Left ventricle myocardium inferior (tissue), 1 donor: Measurements from ENCODE around the gene SLIT1. TPM values are rescaled to one million over a fixed set of nuclear protein-coding genes. Genes with fewer than 3 reads are reported as not detected.

ENCODE experiments used
- DNase-seq: peaks from one replicate; pipeline ENCODE4 v3.0.0-alpha.2; 2020
- H3K27ac ChIP-seq: fragments of 200-600 bp; replicated peaks from 2 replicates; pipeline ENCODE4 v1.8.0; 2021
- H3K27me3 ChIP-seq: fragments of 200-600 bp; 2 replicates; pipeline ENCODE4 v1.8.0; 2021; ENCODE audit warnings: low read depth
- H3K36me3 ChIP-seq: fragments of 200-600 bp; 2 replicates; pipeline ENCODE4 v1.8.0; 2021
- H3K4me1 ChIP-seq: fragments of 200-600 bp; 2 replicates; pipeline ENCODE4 v1.8.0; 2021
- H3K4me3 ChIP-seq: fragments of 200-600 bp; 2 replicates; pipeline ENCODE4 v1.8.0; 2021; ENCODE audit warnings: mild to moderate bottlenecking, moderate library complexity
- H3K9me3 ChIP-seq: fragments of 200-600 bp; replicated peaks from 2 replicates; pipeline ENCODE4 v1.8.0; 2021
- CTCF ChIP-seq: fragments of 200-600 bp; IDR thresholded peaks from 2 replicates; pipeline ENCODE4 v1.8.0; 2021; ENCODE audit warnings: antibody characterized with exemption, mild to moderate bottlenecking, borderline replicate concordance
- intact Hi-C: fragments of 100-400 bp; cut with micrococcal nuclease; formaldehyde crosslinking; loops from one replicate; pipeline ENCODE4 v1.11.0; 2022
- total RNA-seq: library from RNA; stranded (reverse); fragmentation: NEBNext Ultra II Directional; extraction: Animal tissue kit (Norgen Biotek cat#: 25700); gene quantifications from one replicate; pipeline ENCODE4 v1.2.1, GENCODE V29; 2021
- donor health status: DM: no; HTN: yes; CAD: no; lungs with severe emphysema.

The SLIT1 gene
- total RNA-seq, 1 donor from 2014 or later: 0.08 TPM

GRCh38 chr10:97107551-97107950 lies 78.2 kb downstream of the SLIT1 start:
- intact Hi-C loops: no loop called here
- Histone ChIP-seq H3K36me3 (no peaks in the 10 kb centered on the region), H3K9me3 (no peaks in the 10 kb centered on the region), H3K4me1 (peaks cover 19% of the 10 kb centered on the region), H3K27me3 (no peaks in the 10 kb centered on the region), H3K27ac (no peak overlapping the region), H3K4me3 (no peak overlapping the region)
- TF ChIP-seq CTCF: no peak
- no peak for DNase-seq

GRCh38 chr10:97106207-97106606 lies 79.6 kb downstream of the SLIT1 start:
- H3K27me3 ChIP-seq: no peaks in the 10 kb centered on the region
- intact Hi-C loops: no loop called here
- no peaks in the 10 kb centered on the region for H3K9me3 ChIP-seq
- no peak for DNase-seq
- no peak overlapping the region for H3K4me3 ChIP-seq
- H3K27ac ChIP-seq: no peak overlapping the region
- no peaks in the 10 kb centered on the region for H3K36me3 ChIP-seq
- no peak for TF ChIP-seq CTCF
- H3K4me1 ChIP-seq: peaks cover 33% of the 10 kb centered on the region

- Histone ChIP-seq H3K9me3 (no peaks in the 10 kb centered on the region), H3K4me3 (no peak overlapping the region), H3K36me3 (no peaks in the 10 kb centered on the region), H3K27me3 (no peaks in the 10 kb centered on the region), H3K4me1 (peaks cover 38% of the 10 kb centered on the region), H3K27ac (no peak overlapping the region)
- intact Hi-C loops: no loop called here
- no peak for TF ChIP-seq CTCF
- DNase-seq: no peak
Measured at GRCh38 chr10:97105303-97105702, 80.5 kb downstream of the SLIT1 start.

- Histone ChIP-seq H3K36me3 (no peaks in the 10 kb centered on the region), H3K9me3 (no peaks in the 10 kb centered on the region), H3K27me3 (no peaks in the 10 kb centered on the region), H3K27ac (no peak overlapping the region), H3K4me1 (peaks cover 38% of the 10 kb centered on the region), H3K4me3 (no peak overlapping the region)
- no peak for DNase-seq
- intact Hi-C loops: no loop called here
- TF ChIP-seq CTCF: no peak
Measured at GRCh38 chr10:97103316-97104080, 82.3 kb downstream of the SLIT1 start.

- no peak for TF ChIP-seq CTCF
- Histone ChIP-seq H3K27me3 (no peaks in the 10 kb centered on the region), H3K36me3 (no peaks in the 10 kb centered on the region)
Measured at GRCh38 chr10:97102441-97102840, 83.3 kb downstream of the SLIT1 start.

More at GRCh38 chr10:97102441-97102840, 83.3 kb downstream of the SLIT1 start:
- Histone ChIP-seq H3K27ac (peak overlapping the region; percentile 53), H3K9me3 (no peaks in the 10 kb centered on the region), H3K4me3 (no peak overlapping the region), H3K4me1 (peaks cover 43% of the 10 kb centered on the region)
- intact Hi-C loops: no loop called here
- peak; percentile 60 for DNase-seq
